Adipocyte (in vitro differentiated cells): ENCODE results near the gene AFG1L.
"Not testable (repeated sequence)": the region's sequence is repeated elsewhere in the genome, so short reads cannot be mapped to it uniquely, and the experiment has no call there.

Source experiments
- DNase-seq: peaks from one replicate; pipeline ENCODE4 v3.0.0-alpha.2; 2015; ENCODE audit warnings: low read depth
- H3K27me3 ChIP-seq: replicated peaks from 2 replicates; pipeline ENCODE4 v1.7.0; 2013; ENCODE audit warnings: mild to moderate bottlenecking, low read length, moderate library complexity; ENCODE audit not compliant: control insufficient read depth, insufficient read depth
- H3K36me3 ChIP-seq: 2 replicates; pipeline ENCODE4 v1.7.0; 2013; ENCODE audit warnings: low read length, mild to moderate bottlenecking, moderate library complexity; ENCODE audit not compliant: control insufficient read depth, insufficient read depth, severe bottlenecking
- H3K4me1 ChIP-seq: 2 replicates; pipeline ENCODE4 v1.7.0; 2013; ENCODE audit warnings: mild to moderate bottlenecking, low read length, moderate library complexity; ENCODE audit not compliant: control insufficient read depth, insufficient read depth
- H3K4me3 ChIP-seq: 2 replicates; pipeline ENCODE4 v1.7.0; 2013; ENCODE audit warnings: mild to moderate bottlenecking, low read length, moderate library complexity
- H3K9ac ChIP-seq: 2 replicates; pipeline ENCODE4 v1.7.0; 2013; ENCODE audit warnings: mild to moderate bottlenecking, low read length, moderate library complexity
- H3K9me3 ChIP-seq: 2 replicates; pipeline ENCODE4 v1.7.0; 2013; ENCODE audit warnings: mild to moderate bottlenecking, low read length, moderate library complexity; ENCODE audit not compliant: control insufficient read depth

The AFG1L gene

GRCh38 chr6:108292561-108292960 is 2.3 kb upstream of the AFG1L start:
- H3K27me3 ChIP-seq, DNase-seq, H3K9ac ChIP-seq, H3K4me3 ChIP-seq, H3K36me3 ChIP-seq, H3K9me3 ChIP-seq: not testable (repeated sequence)
- peaks cover 12% of the 10 kb centered on the region for H3K4me1 ChIP-seq

GRCh38 chr6:108293527-108294296 is 1.1 kb upstream of the AFG1L start:
- no peaks in the 10 kb centered on the region for H3K27me3 ChIP-seq
- DNase-seq: no peak
- no peaks in the 10 kb centered on the region for H3K9me3 ChIP-seq
- peaks cover 12% of the 10 kb centered on the region for H3K4me1 ChIP-seq
- H3K4me3 ChIP-seq: peak overlapping the region; percentile 88
- no peak overlapping the region for H3K9ac ChIP-seq
- no peaks in the 10 kb centered on the region for H3K36me3 ChIP-seq

GRCh38 chr6:108294297-108294726 is 542 bp upstream of the AFG1L start:
- Histone ChIP-seq H3K9ac (peak overlapping the region; percentile 92), H3K36me3 (no peaks in the 10 kb centered on the region), H3K9me3 (no peaks in the 10 kb centered on the region), H3K27me3 (no peaks in the 10 kb centered on the region), H3K4me3 (peak overlapping the region; percentile 88), H3K4me1 (peaks cover 12% of the 10 kb centered on the region)
- DNase-seq: no peak

- H3K4me3 ChIP-seq: peak overlapping the region; percentile 88
- no peaks in the 10 kb centered on the region for H3K9me3 ChIP-seq
- no peaks in the 10 kb centered on the region for H3K36me3 ChIP-seq
- no peaks in the 10 kb centered on the region for H3K27me3 ChIP-seq
- H3K9ac ChIP-seq: peak overlapping the region; percentile 92
- DNase-seq: peak; percentile 8
- peaks cover 12% of the 10 kb centered on the region for H3K4me1 ChIP-seq
These were observed 822 bp downstream of the AFG1L start for GRCh38 chr6:108295676-108296075.

- H3K4me1 ChIP-seq: no peaks in the 10 kb centered on the region
These were observed 7.5 kb downstream of the AFG1L start for GRCh38 chr6:108302386-108302785.

GRCh38 chr6:108304646-108305045 is 9.8 kb downstream of the AFG1L start:
- Histone ChIP-seq H3K4me3 (no peak overlapping the region), H3K4me1 (no peaks in the 10 kb centered on the region), H3K9me3 (no peaks in the 10 kb centered on the region), H3K27me3 (no peaks in the 10 kb centered on the region), H3K9ac (no peak overlapping the region), H3K36me3 (no peaks in the 10 kb centered on the region)
- no peak for DNase-seq

More at GRCh38 chr6:108302386-108302785, 7.5 kb downstream of the AFG1L start:
- no peaks in the 10 kb centered on the region for H3K36me3 ChIP-seq
- DNase-seq: no peak
- no peak overlapping the region for H3K4me3 ChIP-seq
- no peak overlapping the region for H3K9ac ChIP-seq
- no peaks in the 10 kb centered on the region for H3K27me3 ChIP-seq
- no peaks in the 10 kb centered on the region for H3K9me3 ChIP-seq

- DNase-seq, H3K9me3 ChIP-seq, H3K27me3 ChIP-seq, H3K9ac ChIP-seq, H3K4me1 ChIP-seq, H3K36me3 ChIP-seq, H3K4me3 ChIP-seq: not testable (repeated sequence)
These were observed 13.8 kb downstream of the AFG1L start for GRCh38 chr6:108308641-108309040.

- H3K9me3 ChIP-seq: no peaks in the 10 kb centered on the region
These were observed 15.0 kb downstream of the AFG1L start for GRCh38 chr6:108309844-108310243.

GRCh38 chr6:108312605-108313004 is 17.8 kb downstream of the AFG1L start:
- no peaks in the 10 kb centered on the region for H3K9me3 ChIP-seq
- no peaks in the 10 kb centered on the region for H3K36me3 ChIP-seq
- DNase-seq: no peak
- no peaks in the 10 kb centered on the region for H3K27me3 ChIP-seq
- H3K4me3 ChIP-seq: no peak overlapping the region
- no peaks in the 10 kb centered on the region for H3K4me1 ChIP-seq
- H3K9ac ChIP-seq: no peak overlapping the region

More at GRCh38 chr6:108309844-108310243, 15.0 kb downstream of the AFG1L start:
- DNase-seq: no peak
- no peak overlapping the region for H3K9ac ChIP-seq
- no peaks in the 10 kb centered on the region for H3K36me3 ChIP-seq
- no peaks in the 10 kb centered on the region for H3K4me1 ChIP-seq
- H3K4me3 ChIP-seq: no peak overlapping the region
- H3K27me3 ChIP-seq: no peaks in the 10 kb centered on the region

GRCh38 chr6:108321253-108321747 is 26.4 kb downstream of the AFG1L start:
- Histone ChIP-seq H3K4me3 (no peak overlapping the region), H3K27me3 (no peaks in the 10 kb centered on the region), H3K9ac (no peak overlapping the region), H3K4me1 (peaks cover 8% of the 10 kb centered on the region), H3K36me3 (peaks cover 17% of the 10 kb centered on the region), H3K9me3 (no peaks in the 10 kb centered on the region)
- peak; percentile 6 for DNase-seq

GRCh38 chr6:108322728-108323127 is 27.9 kb downstream of the AFG1L start:
- no peak for DNase-seq

More at GRCh38 chr6:108322728-108323127, 27.9 kb downstream of the AFG1L start:
- no peaks in the 10 kb centered on the region for H3K27me3 ChIP-seq
- no peaks in the 10 kb centered on the region for H3K9me3 ChIP-seq
- H3K4me3 ChIP-seq: no peak overlapping the region
- H3K9ac ChIP-seq: no peak overlapping the region
- H3K4me1 ChIP-seq: peaks cover 8% of the 10 kb centered on the region
- H3K36me3 ChIP-seq: peaks cover 26% of the 10 kb centered on the region
